ENCODE data around the gene B4GALT3.

B4GALT3 gene

DNA sequence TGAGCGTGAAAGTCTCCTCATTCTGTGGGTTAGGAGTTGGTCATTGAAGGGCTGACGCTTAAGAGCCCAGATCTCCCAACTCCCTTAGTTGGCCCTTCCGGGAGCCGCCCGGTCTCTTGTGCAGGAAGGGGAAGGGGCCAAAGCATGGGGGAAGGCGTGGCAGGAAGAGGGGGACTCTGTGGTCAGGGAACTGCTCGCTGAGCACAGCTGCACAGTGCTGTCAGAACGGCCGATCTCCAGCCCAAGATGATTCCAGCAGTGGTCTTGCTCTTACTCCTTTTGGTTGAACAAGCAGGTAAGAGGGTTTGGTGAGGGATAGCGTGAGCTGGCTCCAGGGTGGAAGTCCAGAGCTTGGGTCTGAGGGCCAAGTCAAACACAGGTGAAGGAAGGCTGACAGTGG, 37.8 kb upstream of the B4GALT3 start, which contains the start of gene FCER1G:
Gene FCER1G (plus strand): TSS at position 220 of the 400 bp plus-strand sequence. CDS start 27 bp downstream, at position 247.
- TF ChIP-seq, protein P1, sequence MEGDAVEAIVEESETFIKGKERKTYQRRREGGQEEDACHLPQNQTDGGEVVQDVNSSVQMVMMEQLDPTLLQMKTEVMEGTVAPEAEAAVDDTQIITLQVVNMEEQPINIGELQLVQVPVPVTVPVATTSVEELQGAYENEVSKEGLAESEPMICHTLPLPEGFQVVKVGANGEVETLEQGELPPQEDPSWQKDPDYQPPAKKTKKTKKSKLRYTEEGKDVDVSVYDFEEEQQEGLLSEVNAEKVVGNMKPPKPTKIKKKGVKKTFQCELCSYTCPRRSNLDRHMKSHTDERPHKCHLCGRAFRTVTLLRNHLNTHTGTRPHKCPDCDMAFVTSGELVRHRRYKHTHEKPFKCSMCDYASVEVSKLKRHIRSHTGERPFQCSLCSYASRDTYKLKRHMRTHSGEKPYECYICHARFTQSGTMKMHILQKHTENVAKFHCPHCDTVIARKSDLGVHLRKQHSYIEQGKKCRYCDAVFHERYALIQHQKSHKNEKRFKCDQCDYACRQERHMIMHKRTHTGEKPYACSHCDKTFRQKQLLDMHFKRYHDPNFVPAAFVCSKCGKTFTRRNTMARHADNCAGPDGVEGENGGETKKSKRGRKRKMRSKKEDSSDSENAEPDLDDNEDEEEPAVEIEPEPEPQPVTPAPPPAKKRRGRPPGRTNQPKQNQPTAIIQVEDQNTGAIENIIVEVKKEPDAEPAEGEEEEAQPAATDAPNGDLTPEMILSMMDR (IDR thresholded peaks at IDR 0.05; ENCODE audit: low read depth, low read length): no peak
- no peak within 1 kb of the TSS for H3K4me3 ChIP-seq (ENCODE audit: low read depth, low read length)

DNA sequence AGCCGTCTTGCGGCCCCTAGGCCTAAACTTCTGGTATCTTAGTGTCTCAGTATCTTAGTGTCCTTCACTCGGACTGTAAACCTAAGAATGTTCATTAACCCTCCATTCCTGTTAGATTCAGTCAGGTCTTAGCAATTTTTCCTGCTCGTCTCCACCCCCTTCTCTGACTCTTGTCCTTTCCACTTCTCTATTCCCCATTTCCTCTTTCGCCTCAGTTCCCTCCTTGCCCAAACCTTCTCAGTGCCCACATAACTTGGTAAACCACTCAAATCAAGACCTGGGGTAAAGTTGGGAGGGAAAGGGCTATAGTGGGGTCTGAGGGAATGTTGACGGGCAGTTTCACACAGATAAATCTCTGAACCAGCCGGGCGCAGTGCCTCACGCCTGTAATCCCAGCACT, 37.1 kb upstream of the B4GALT3 start:
- TF ChIP-seq, protein P1 (IDR thresholded peaks at IDR 0.05; ENCODE audit: low read depth, low read length): no peak
- no peak overlapping the region for H3K4me3 ChIP-seq (ENCODE audit: low read depth, low read length)

DNA sequence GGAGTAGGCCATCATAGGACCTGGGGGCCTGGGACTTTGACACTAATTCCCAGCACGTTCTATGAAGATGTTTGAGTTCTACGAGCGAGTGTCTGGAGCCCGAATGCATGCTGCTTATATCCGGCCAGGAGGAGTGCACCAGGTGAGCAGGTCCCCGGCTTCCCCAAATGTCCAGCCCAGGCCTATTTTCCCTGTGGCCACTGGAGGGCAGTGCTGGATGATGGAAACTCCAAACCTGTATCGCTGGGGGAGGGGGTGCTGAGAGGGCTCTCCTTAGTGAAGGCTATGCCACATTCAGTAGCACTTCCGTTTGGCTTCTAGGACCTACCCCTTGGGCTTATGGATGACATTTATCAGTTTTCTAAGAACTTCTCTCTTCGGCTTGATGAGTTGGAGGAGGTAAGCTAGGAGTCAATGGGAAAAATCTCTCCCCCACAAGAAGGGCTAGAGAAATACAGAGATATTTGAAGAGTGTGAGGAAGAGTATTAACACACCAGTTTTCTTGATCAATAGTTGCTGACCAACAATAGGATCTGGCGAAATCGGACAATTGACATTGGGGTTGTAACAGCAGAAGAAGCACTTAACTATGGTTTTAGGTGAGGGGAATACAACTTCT, 32.6 kb upstream of the B4GALT3 start:
- TF ChIP-seq, protein P1 (IDR thresholded peaks at IDR 0.05; ENCODE audit: low read depth, low read length): peak; percentile 95
- no peak overlapping the region for H3K4me3 ChIP-seq (ENCODE audit: low read depth, low read length)

DNA sequence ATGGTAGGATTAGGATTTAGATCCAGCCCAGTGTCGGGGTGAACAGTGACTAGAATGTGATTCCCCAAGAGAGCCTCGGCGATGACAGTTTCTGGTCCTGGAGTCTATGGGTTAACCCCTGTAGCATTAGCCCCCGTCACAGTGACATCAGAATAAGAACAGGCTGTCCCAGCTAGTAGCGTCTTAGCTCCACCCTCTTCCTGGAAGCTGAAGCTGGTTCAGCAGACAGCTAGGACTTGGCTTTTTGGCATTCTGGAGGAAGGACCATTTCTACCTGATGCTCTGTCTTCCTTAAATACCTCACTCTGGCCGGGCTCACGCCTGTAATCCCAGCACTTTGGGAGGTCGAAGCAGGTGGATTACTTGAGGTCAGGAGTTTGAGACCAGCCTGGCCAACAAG, 29.9 kb upstream of the B4GALT3 start:
- no peak overlapping the region for H3K4me3 ChIP-seq (ENCODE audit: low read depth, low read length)
- TF ChIP-seq, protein P1 (IDR thresholded peaks at IDR 0.05; ENCODE audit: low read depth, low read length): no peak

DNA sequence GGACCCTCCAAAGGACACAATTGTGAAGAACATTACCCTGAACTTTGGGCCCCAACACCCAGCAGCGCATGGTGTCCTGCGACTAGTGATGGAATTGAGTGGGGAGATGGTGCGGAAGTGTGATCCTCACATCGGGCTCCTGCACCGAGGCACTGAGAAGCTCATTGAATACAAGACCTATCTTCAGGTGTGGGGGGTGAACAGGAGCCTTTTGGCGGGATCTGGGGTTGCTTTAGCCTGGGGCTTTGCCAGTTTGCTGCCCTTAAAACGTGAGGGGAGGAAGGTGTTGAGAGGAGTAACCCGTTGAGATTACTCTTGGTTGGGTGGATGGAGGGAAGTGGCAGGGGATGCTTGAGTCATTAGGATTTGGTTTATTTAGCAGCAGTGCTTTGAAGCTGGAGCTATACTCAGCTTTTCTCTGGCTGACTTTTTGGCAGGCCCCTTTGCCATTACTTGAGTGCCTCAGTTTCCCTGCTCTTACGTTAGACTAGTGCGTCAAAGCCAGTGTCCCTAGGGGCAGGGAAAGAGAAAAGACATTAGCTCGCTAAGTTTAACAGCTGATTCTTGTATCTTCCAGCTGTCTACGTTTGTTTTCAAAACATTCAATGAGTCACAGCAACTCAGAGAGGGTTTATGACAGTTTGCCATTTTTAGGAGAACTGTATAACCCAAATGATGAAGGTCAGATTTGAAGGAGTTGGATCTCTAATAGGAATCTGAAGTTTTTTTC, 29.3 kb upstream of the B4GALT3 start:
- TF ChIP-seq, protein P1 (IDR thresholded peaks at IDR 0.05; ENCODE audit: low read depth, low read length): no peak
- no peak overlapping the region for H3K4me3 ChIP-seq (ENCODE audit: low read depth, low read length)

DNA sequence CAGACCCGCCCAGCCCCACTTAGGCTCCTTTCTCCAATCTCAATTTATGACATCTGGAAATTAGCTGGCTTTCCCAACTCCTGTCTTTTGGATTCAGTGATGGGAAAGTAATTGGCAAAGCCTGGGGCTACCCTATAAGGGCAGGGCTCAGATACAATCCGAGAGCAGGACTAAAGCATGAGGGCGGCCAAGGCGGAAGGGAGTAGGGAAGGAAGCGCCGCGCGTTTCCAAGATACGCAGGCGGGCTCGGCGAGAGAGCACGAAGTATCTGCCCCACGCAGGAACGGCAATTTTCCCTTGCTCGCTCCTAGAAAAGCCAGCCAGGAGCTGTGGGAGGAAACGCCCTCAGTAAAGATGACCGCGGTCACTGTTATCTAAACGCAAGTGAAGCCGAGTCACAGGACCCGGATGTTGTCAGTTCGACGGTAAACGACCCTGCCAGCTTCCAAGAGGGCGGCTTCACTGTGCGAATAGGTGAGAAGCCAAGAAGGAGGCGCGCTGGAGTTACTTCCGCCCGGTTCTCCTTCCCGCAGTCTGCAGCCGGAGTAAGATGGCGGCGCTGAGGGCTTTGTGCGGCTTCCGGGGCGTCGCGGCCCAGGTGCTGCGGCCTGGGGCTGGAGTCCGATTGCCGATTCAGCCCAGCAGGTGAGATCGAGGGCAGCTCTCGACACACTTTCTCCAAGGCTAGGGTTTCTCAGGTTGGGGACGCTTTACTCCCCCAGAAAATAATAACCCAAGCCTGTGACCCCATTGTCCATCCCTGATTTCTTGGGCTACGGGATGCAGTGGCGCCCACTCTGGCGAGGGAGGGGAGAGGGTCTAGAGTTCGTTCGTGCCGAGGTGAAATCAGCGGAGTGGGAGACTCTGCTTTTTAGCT, 24.8 kb upstream of the B4GALT3 start, which contains the start of gene NDUFS2:
Gene NDUFS2 (plus strand): TSS at position 532 of the 877 bp plus-strand sequence. CDS start 19 bp downstream, at position 551.
- H3K4me3 ChIP-seq (ENCODE audit: low read depth, low read length): peak within 1 kb of the TSS; percentile 82
- TF ChIP-seq, protein P1 (IDR thresholded peaks at IDR 0.05; ENCODE audit: low read depth, low read length): no peak

All from WI38 (cell line).